NCI-H187 (cell line): Measurements from ENCODE around the gene C8A.

Experiments
- DNase-seq, 2 experiments: peaks; one replicate each; lab custom pipeline; 2025; lab: John Stamatoyannopoulos, UW

C8A gene

GRCh38 chr1:56854521-56855099, at the start of gene C8A:
C8A (plus strand) TSS chr1:56854797; CDS start chr1:56854902, 105 bp downstream.
- DNase-seq = no peak

- DNase-seq = no peak
Measured at GRCh38 chr1:56806804-56807203, 47.8 kb upstream of the C8A start.

GRCh38 chr1:56808410-56808809, 46.2 kb upstream of the C8A start:
- no peak for DNase-seq

GRCh38 chr1:56811331-56811730, 43.3 kb upstream of the C8A start:
- DNase-seq = no peak

- no peak for DNase-seq
Measured at GRCh38 chr1:56814205-56814604, 40.4 kb upstream of the C8A start.

- no peak for DNase-seq
Measured at GRCh38 chr1:56816264-56816663, 38.3 kb upstream of the C8A start.

GRCh38 chr1:56816909-56817308, 37.7 kb upstream of the C8A start:
- DNase-seq = no peak

GRCh38 chr1:56817716-56818463, 36.7 kb upstream of the C8A start:
- no peak for DNase-seq

GRCh38 chr1:56819387-56819899, 35.2 kb upstream of the C8A start, which contains the start of gene FYB2:
FYB2 (minus strand) TSS chr1:56819404; CDS start chr1:56819290, 114 bp downstream.
- DNase-seq = no peak

GRCh38 chr1:56820755-56821461, 33.7 kb upstream of the C8A start:
- peak; percentile 29 to 45 for DNase-seq

GRCh38 chr1:56821462-56821797, 33.2 kb upstream of the C8A start:
- DNase-seq = no peak

- DNase-seq = no peak
Measured at GRCh38 chr1:56824271-56824670, 30.3 kb upstream of the C8A start.

GRCh38 chr1:56824938-56825337, 29.7 kb upstream of the C8A start:
- peak; percentile 55 to 78 for DNase-seq

- DNase-seq = no peak
Measured at GRCh38 chr1:56825436-56825835, 29.2 kb upstream of the C8A start.

- no peak for DNase-seq
Measured at GRCh38 chr1:56827711-56828110, 26.9 kb upstream of the C8A start.

GRCh38 chr1:56830052-56830451, 24.5 kb upstream of the C8A start:
- no peak for DNase-seq

GRCh38 chr1:56831871-56832693, 22.5 kb upstream of the C8A start:
- peak; percentile 49 to 52 for DNase-seq

- DNase-seq = no peak
Measured at GRCh38 chr1:56833088-56833487, 21.5 kb upstream of the C8A start.

GRCh38 chr1:56834137-56834900, 20.3 kb upstream of the C8A start:
- DNase-seq = no peak

- no peak for DNase-seq
Measured at GRCh38 chr1:56835657-56836056, 18.9 kb upstream of the C8A start.

GRCh38 chr1:56836359-56836758, 18.2 kb upstream of the C8A start:
- no peak for DNase-seq
